ENCODE results near the gene KAT6B. TPM values are rescaled to one million over a fixed set of nuclear protein-coding genes. Genes with fewer than 3 reads are reported as not detected.
"Not testable (repeated sequence)": the region's sequence is repeated elsewhere in the genome, so short reads cannot be mapped to it uniquely, and the experiment has no call there.

The KAT6B gene
- total and polyA plus RNA-seq, 5 experiments from 2014 or later = 19.0 to 70.3 (median 29.3) TPM

- peaks cover 0 to 19% (median 9%) of the 10 kb centered on the region in 9 donors for H3K9me3 Mint-ChIP-seq
- H3K36me3 Mint-ChIP-seq = peaks cover 10 to 19% (median 13%) of the 10 kb centered on the region in 3 donors
- no peak for ATAC-seq
- peaks cover 28 to 57% (median 52%) of the 10 kb centered on the region in 4 donors for H3K4me1 Mint-ChIP-seq
- H3K27me3 Mint-ChIP-seq = no peaks in the 10 kb centered on the region
- H3K27ac Mint-ChIP-seq = peak overlapping the region in 1 of 10 donors; percentile 35
- DNase-seq = no peak
- POLR2A ChIA-PET = interaction anchor here (1.0 kb wide), 1 partner anchor 9 kb away, joined by 3 read pairs; no protein-coding TSS in a partner anchor
- no peak overlapping the region for H3K4me3 Mint-ChIP-seq
Measured at GRCh38 chr10:74919671-74920070, 93.3 kb downstream of the KAT6B start.

- H3K36me3 Mint-ChIP-seq = peaks cover 8 to 19% (median 13%) of the 10 kb centered on the region in 3 donors
- DNase-seq, POLR2A ChIA-PET, H3K4me3 Mint-ChIP-seq, H3K27ac Mint-ChIP-seq, ATAC-seq, H3K27me3 Mint-ChIP-seq: not testable (repeated sequence)
- H3K4me1 Mint-ChIP-seq = peaks cover 23 to 60% (median 48%) of the 10 kb centered on the region in 4 donors
- peaks cover 0 to 19% (median 9%) of the 10 kb centered on the region in 9 donors for H3K9me3 Mint-ChIP-seq
Measured at GRCh38 chr10:74921070-74921469, 94.7 kb downstream of the KAT6B start.

GRCh38 chr10:74921744-74922143 is 95.3 kb downstream of the KAT6B start:
- DNase-seq (no peak), ATAC-seq (no peak)
- Mint-ChIP-seq H3K4me1 (peaks cover 25 to 61% (median 50%) of the 10 kb centered on the region in 4 donors), H3K27me3 (no peaks in the 10 kb centered on the region), H3K36me3 (peaks cover 8 to 19% (median 13%) of the 10 kb centered on the region in 3 donors), H3K4me3 (no peak overlapping the region), H3K27ac (peak overlapping the region in 4 of 10 donors; percentile 1 to 68 (median 8)), H3K9me3 (peaks cover 0 to 19% (median 9%) of the 10 kb centered on the region in 9 donors)
- POLR2A ChIA-PET = no interaction called here

GRCh38 chr10:74922921-74923320 is 96.5 kb downstream of the KAT6B start:
- Mint-ChIP-seq H3K27ac (peak overlapping the region in 7 of 10 donors; percentile 10 to 84 (median 51)), H3K9me3 (peaks cover 0 to 19% (median 8%) of the 10 kb centered on the region in 9 donors), H3K4me3 (no peak overlapping the region), H3K36me3 (peaks cover 6 to 19% (median 8%) of the 10 kb centered on the region in 3 donors), H3K27me3 (no peaks in the 10 kb centered on the region), H3K4me1 (peaks cover 26 to 66% (median 56%) of the 10 kb centered on the region in 4 donors)
- POLR2A ChIA-PET = no interaction called here
- DNase-seq = no peak
- ATAC-seq = no peak

- Mint-ChIP-seq H3K36me3 (peaks cover 6 to 13% (median 8%) of the 10 kb centered on the region in 3 donors), H3K4me3 (peak overlapping the region in 1 of 10 donors; percentile 2), H3K27ac (peak overlapping the region in 9 of 10 donors; percentile 3 to 84 (median 49)), H3K9me3 (peaks cover 0 to 12% (median 5%) of the 10 kb centered on the region in 9 donors), H3K27me3 (no peaks in the 10 kb centered on the region), H3K4me1 (peaks cover 27 to 69% (median 59%) of the 10 kb centered on the region in 4 donors)
- POLR2A ChIA-PET = no interaction called here
- ATAC-seq (peak; percentile 46 to 66), DNase-seq (peak in 1 of 10 donors; percentile 20)
Measured at GRCh38 chr10:74923556-74923955, 97.2 kb downstream of the KAT6B start.

- Mint-ChIP-seq H3K36me3 (peaks cover 6 to 8% (median 7%) of the 10 kb centered on the region in 3 donors), H3K4me3 (no peak overlapping the region), H3K9me3 (peaks cover 0 to 10% (median 5%) of the 10 kb centered on the region in 9 donors), H3K4me1 (peaks cover 27 to 71% (median 60%) of the 10 kb centered on the region in 4 donors), H3K27me3 (no peaks in the 10 kb centered on the region), H3K27ac (peak overlapping the region in 3 of 10 donors; percentile 8 to 69 (median 33))
- DNase-seq (no peak), ATAC-seq (no peak)
- POLR2A ChIA-PET = no interaction called here
Measured at GRCh38 chr10:74924251-74924963, 98.0 kb downstream of the KAT6B start.

GRCh38 chr10:74925291-74925690 is 98.9 kb downstream of the KAT6B start:
- no peak for DNase-seq
- H3K4me1 Mint-ChIP-seq = peaks cover 26 to 67% (median 58%) of the 10 kb centered on the region in 4 donors
- peaks cover 0 to 2% (median 0%) of the 10 kb centered on the region in 9 donors for H3K9me3 Mint-ChIP-seq
- ATAC-seq = no peak
- no peaks in the 10 kb centered on the region for H3K36me3 Mint-ChIP-seq
- POLR2A ChIA-PET = no interaction called here
- peak overlapping the region in 1 of 10 donors; percentile 70 for H3K27ac Mint-ChIP-seq
- H3K27me3 Mint-ChIP-seq = no peaks in the 10 kb centered on the region
- H3K4me3 Mint-ChIP-seq = no peak overlapping the region

- peaks cover 25 to 66% (median 56%) of the 10 kb centered on the region in 4 donors for H3K4me1 Mint-ChIP-seq
- H3K9me3 Mint-ChIP-seq = peaks cover 0 to 2% (median 0%) of the 10 kb centered on the region in 9 donors
- H3K4me3 Mint-ChIP-seq = no peak overlapping the region
- no peak for ATAC-seq
- peak overlapping the region in 1 of 10 donors; percentile 70 for H3K27ac Mint-ChIP-seq
- H3K36me3 Mint-ChIP-seq = no peaks in the 10 kb centered on the region
- H3K27me3 Mint-ChIP-seq = no peaks in the 10 kb centered on the region
- DNase-seq = no peak
- POLR2A ChIA-PET = no interaction called here
Measured at GRCh38 chr10:74925708-74926107, 99.3 kb downstream of the KAT6B start.

GRCh38 chr10:74926791-74927585 is 100.6 kb downstream of the KAT6B start:
- ATAC-seq = no peak
- Mint-ChIP-seq H3K9me3 (no peaks in the 10 kb centered on the region), H3K4me1 (peaks cover 27 to 65% (median 56%) of the 10 kb centered on the region in 4 donors), H3K36me3 (peaks cover 0 to 2% (median 2%) of the 10 kb centered on the region in 3 donors), H3K27ac (peak overlapping the region in 1 of 10 donors; percentile 5), H3K27me3 (no peaks in the 10 kb centered on the region), H3K4me3 (no peak overlapping the region)
- DNase-seq = no peak
- POLR2A ChIA-PET = no interaction called here

- POLR2A ChIA-PET = no interaction called here
- Mint-ChIP-seq H3K36me3 (peaks cover 0 to 7% (median 2%) of the 10 kb centered on the region in 3 donors), H3K27me3 (no peaks in the 10 kb centered on the region), H3K9me3 (no peaks in the 10 kb centered on the region), H3K4me1 (peaks cover 28 to 66% (median 54%) of the 10 kb centered on the region in 4 donors), H3K27ac (peak overlapping the region in 3 of 10 donors; percentile 5 to 40 (median 37)), H3K4me3 (no peak overlapping the region)
- DNase-seq (no peak), ATAC-seq (no peak)
Measured at GRCh38 chr10:74927701-74928100, 101.3 kb downstream of the KAT6B start.

GRCh38 chr10:74928742-74929191 is 102.4 kb downstream of the KAT6B start:
- Mint-ChIP-seq H3K4me1 (peaks cover 24 to 65% (median 50%) of the 10 kb centered on the region in 4 donors), H3K27ac (no peak overlapping the region), H3K4me3 (no peak overlapping the region), H3K9me3 (no peaks in the 10 kb centered on the region), H3K27me3 (no peaks in the 10 kb centered on the region), H3K36me3 (peaks cover 0 to 7% (median 2%) of the 10 kb centered on the region in 3 donors)
- ATAC-seq (no peak), DNase-seq (no peak)
- POLR2A ChIA-PET = interaction anchor here (1.1 kb wide), 1 partner anchor 8 kb away, joined by 3 read pairs; no protein-coding TSS in a partner anchor

- Mint-ChIP-seq H3K9me3 (no peaks in the 10 kb centered on the region), H3K4me1 (peaks cover 23 to 63% (median 50%) of the 10 kb centered on the region in 4 donors), H3K27me3 (no peaks in the 10 kb centered on the region), H3K4me3 (no peak overlapping the region), H3K36me3 (peaks cover 0 to 7% (median 2%) of the 10 kb centered on the region in 3 donors), H3K27ac (no peak overlapping the region)
- POLR2A ChIA-PET = interaction anchor here (1.1 kb wide), 1 partner anchor 9 kb away, joined by 3 read pairs; no protein-coding TSS in a partner anchor
- ATAC-seq = no peak
- DNase-seq = no peak
Measured at GRCh38 chr10:74929197-74929596, 102.8 kb downstream of the KAT6B start.

Data from naive thymus-derived CD8-positive, alpha-beta T cell (primary cell).